GM10847 (cell line): ENCODE results near the gene MSL1.

ENCODE experiments used
- POLR2A ChIP-seq: IDR thresholded peaks from 2 replicates; pipeline ENCODE4 v1.6.1; 2011; ENCODE audit not compliant: insufficient read length; ENCODE audit errors: extremely low read depth

MSL1 gene

DNA sequence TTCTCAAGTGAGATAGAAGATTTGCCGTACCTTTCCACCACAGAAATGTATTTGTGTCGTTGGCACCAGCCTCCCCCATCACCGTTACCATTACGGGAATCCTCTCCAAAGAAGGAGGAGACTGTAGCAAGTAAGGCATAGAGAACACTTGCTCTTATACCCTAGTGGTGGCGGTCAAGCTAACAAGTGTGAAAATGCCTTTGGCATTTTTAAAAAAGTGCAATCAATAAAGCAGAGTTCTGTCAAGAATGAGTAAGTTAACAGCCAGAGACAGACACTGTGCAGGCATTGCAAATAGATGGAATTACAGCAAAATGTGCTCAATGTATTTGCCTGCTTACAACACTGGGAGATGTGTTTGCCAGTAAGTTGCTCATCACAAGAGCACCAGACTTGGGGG lies 7.7 kb downstream of the MSL1 start:
- TF ChIP-seq POLR2A, result no peak

GRCh38 chr17:40130352-40131042 lies 8.7 kb downstream of the MSL1 start:
- TF ChIP-seq POLR2A, result no peak

DNA sequence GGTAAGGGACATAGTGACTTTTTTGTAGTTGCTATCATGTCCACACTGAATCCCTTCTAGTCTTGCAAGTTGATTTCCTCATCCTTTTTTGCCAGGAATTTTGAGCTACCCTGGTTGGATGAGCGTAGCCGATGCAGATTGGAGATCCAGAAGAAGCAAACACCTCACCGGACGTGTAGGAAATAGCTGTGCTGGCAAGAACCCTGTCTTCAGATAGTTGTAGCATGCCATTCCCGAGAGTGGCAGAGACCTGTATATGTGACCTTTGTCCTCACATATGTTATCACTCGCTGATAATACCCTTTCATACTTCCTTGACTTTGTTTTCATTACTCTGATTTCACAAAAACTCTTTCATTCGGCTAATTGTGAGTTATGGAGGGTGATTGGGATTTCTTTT lies 12.4 kb downstream of the MSL1 start:
- no peak for TF ChIP-seq POLR2A

DNA sequence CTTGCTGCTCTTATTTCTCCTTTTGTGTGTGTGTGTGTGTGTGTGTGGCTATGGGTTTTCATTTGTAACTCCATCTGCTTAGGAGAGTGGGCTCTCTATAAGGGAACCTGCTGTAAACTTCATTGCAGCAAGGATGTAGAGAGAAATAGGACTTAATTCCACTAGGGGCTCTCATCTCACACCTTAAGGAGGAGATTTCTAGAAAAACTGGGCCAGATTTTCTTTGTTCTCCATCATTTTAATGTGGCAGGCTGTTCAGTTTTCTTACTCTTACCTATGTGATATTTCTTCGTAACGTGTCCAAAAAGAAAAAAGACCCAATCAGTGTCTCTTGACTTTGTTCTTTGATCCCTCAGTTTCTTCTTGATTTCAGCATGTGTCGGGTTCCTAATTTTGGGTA lies 14.0 kb downstream of the MSL1 start:
- no peak for TF ChIP-seq POLR2A

DNA sequence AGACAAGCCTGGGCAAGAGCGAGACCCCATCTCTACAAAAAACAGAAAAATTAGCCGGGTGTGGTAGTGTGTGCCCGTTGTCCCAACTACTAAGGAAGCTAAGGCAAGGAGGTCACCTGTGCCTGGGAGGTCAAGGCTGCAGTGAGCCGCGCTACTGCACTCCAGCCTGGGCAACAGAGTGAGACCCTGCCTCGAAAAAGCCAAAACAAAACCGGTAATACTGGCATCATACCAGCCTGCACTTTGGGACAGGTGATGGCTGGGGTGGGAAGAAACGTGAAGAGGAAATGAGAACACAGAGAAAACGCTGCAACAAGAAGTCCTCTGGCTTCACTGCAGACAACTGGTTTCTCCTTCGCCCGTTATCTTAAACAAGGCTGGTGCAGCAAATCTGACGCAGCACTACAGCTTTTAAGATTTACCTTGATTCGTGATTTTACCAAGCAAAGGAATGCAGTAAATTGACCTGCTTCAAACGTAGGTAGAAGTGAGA lies 17.8 kb downstream of the MSL1 start:
- no peak for TF ChIP-seq POLR2A

DNA sequence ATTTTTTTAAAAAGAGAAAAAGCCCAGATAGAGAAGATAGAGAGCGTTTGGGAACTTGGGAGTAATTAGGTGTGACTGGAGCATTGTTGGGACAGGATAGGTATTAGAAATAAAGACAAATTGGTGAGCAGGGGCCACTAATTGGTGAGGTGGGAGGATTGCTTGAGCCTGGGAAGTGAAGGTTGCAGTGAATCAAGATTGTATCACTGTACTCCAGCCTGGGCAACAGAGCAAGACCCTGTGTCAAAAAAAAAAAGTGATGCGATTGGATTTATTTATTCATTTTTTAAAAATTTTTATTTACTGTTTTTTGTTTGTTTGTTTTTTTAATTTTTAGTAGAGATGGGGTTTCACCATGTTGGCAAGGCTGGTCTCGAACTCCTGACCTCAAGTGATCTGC lies 23.7 kb downstream of the MSL1 start:
- no peak for TF ChIP-seq POLR2A

GRCh38 chr17:40148527-40148926 lies 26.8 kb downstream of the MSL1 start:
- TF ChIP-seq POLR2A, result no peak

DNA sequence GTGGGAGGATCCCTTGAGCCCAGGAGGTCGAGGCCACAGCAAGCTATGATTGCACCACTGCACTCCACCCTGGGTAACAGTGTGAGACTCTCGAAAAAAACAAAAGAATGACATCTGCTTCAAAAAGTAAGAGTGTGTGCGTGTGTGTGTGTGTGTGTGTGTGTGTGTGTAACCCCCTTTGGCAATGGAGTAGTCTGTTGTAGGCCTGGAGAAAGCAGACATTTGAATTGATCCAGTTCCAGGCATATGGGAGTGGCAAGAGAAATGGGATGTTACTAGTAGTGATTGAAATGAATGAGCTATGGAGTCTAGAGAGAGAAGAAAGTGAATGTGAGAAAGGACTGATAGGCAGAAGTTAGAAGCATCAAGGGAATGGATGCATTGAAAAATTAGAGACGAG lies 28.5 kb downstream of the MSL1 start:
- no peak for TF ChIP-seq POLR2A

GRCh38 chr17:40151414-40151963 lies 29.7 kb downstream of the MSL1 start:
- TF ChIP-seq POLR2A, result no peak

- TF ChIP-seq POLR2A, result no peak
These were observed 31.9 kb downstream of the MSL1 start for GRCh38 chr17:40153603-40154236.

DNA sequence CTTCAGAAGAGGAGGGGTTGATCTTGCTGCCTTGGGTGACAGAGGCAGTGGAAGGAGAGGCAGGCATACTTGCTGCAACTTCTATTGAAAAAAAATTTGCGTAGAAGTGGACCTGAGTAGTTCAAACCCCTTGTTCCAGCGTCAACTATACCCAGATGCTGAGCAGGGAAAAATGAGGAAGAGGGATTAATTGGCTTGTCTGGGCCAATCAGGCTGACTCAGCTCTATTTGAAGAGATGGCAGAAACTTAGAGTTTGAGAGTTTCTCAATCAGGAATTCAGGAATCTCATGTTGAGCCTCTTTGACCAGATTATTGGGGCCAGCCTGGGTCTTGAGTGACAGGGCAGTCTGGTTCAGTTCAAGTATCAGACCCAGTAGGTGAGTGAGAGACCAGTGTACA lies 36.2 kb downstream of the MSL1 start:
- no peak for TF ChIP-seq POLR2A

DNA sequence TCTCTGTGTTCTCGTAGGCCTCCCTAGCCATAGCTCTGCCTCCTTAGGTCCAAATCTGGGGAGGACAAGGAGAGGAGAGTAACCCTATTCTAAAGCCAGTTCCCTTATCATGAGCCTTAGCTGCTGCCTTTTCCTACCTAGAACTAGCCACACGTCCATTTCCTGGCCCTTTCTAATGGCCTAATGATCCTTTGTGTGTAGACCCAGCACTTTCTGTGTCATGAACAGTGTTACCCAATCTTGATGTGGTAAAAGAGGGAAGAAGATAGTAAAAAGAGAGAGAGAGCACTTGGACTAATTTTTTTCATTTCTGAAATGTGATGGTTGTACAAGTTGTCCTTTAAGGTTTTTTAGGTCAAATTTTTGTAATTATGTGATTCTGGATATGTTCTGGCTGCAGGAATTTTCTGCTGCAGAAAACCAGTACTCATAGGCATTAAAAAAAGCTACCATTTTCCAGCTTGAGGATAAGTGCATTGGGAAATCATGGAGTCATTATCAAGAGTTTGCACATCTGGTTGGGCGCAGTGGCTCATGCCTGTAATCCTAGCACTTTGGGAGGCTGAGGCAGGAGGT lies 36.8 kb downstream of the MSL1 start:
- no peak for TF ChIP-seq POLR2A

- no peak for TF ChIP-seq POLR2A
These were observed 37.7 kb downstream of the MSL1 start for GRCh38 chr17:40159456-40159855.

DNA sequence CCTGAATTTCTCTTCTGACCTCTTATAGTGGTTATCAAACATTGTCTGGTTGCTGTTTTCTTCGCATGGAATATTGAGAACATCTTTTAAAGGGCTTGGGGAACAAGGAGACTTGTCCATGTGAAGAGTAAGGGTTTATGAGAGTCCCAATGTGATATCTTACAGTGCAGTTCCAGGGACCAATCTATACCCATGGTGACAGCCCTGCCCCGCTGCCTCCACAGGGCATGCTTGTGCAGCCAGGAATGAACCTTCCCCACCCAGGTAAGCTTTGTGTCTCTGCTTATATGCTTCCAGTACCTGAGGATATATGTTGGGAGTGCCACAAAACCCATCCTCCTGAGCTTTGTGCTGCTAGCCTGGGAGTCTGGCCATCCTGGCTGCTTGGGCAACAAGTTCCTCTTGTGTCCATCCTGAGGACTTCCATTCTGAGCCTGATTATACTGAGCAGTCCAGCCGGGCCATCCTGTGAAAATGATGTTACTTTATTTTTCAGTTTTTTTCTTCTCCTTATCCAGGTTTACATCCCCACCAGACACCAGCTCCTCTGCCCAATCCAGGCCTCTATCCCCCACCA lies 46.0 kb downstream of the MSL1 start:
- TF ChIP-seq POLR2A, result no peak

- no peak for TF ChIP-seq POLR2A
These were observed 46.6 kb downstream of the MSL1 start for GRCh38 chr17:40168262-40168832.
